Activated CD4-positive, alpha-beta memory T cell treated with anti-CD3 and anti-CD28 coated beads, Interleukin-2, amount 10 ng/mL, durations not matched to agents 7 days and 5 days (primary cell): ENCODE results near the gene RAPGEF6. TPM values are rescaled to one million over a fixed set of nuclear protein-coding genes. Genes with fewer than 3 reads are reported as not detected.

ENCODE experiments used
- CTCF ChIA-PET: fragments of 350-600 bp; sonication (Branson Sonifier 250); formaldehyde crosslinking; loops from one replicate; lab custom pipeline; 2021; ENCODE audit warnings: antibody characterized with exemption, inconsistent platforms; lab: Charles Lee
- POLR2A ChIA-PET: fragments of 350-600 bp; sonication (Branson Sonifier 250); formaldehyde crosslinking; loops from one replicate; lab custom pipeline; 2021; ENCODE audit warnings: antibody characterized with exemption; lab: Charles Lee
- DNase-seq: peaks from one replicate; pipeline ENCODE4 v3.0.0-alpha.2; 2020
- H3K27ac Mint-ChIP-seq: one replicate; pipeline ENCODE4 v1.8.0; 2021; ENCODE audit warnings: mild to moderate bottlenecking, mixed read lengths
- H3K27me3 Mint-ChIP-seq: one replicate; pipeline ENCODE4 v1.8.0; 2021; ENCODE audit warnings: mixed read lengths
- H3K36me3 Mint-ChIP-seq: one replicate; pipeline ENCODE4 v1.8.0; 2021; ENCODE audit warnings: low read depth, mixed read lengths
- H3K4me1 Mint-ChIP-seq: one replicate; pipeline ENCODE4 v1.8.0; 2021; ENCODE audit warnings: mixed read lengths
- H3K4me3 Mint-ChIP-seq: one replicate; pipeline ENCODE4 v1.8.0; 2021; ENCODE audit warnings: mild to moderate bottlenecking, mixed read lengths
- H3K9me3 Mint-ChIP-seq: one replicate; pipeline ENCODE4 v1.8.0; 2021; ENCODE audit warnings: mixed read lengths
- total RNA-seq, 2 experiments: library from RNA; stranded (reverse); gene quantifications; one replicate each; pipeline ENCODE4 v1.2.3, GENCODE V29; 2021

RAPGEF6 gene
- total RNA-seq, 2 experiments from 2014 or later: 40.7 to 44.5 TPM

- H3K4me1 Mint-ChIP-seq: peaks cover 18% of the 10 kb centered on the region
- no peak for DNase-seq
- H3K27ac Mint-ChIP-seq: no peak overlapping the region
- CTCF ChIA-PET: interaction anchor here (1.7 kb wide), 1 partner anchor 7 kb away, joined by 3 read pairs; no protein-coding TSS in a partner anchor
- H3K27me3 Mint-ChIP-seq: no peaks in the 10 kb centered on the region
- POLR2A ChIA-PET: no interaction called here
- H3K36me3 Mint-ChIP-seq: peaks cover 81% of the 10 kb centered on the region
- no peak overlapping the region for H3K4me3 Mint-ChIP-seq
- H3K9me3 Mint-ChIP-seq: no peaks in the 10 kb centered on the region
Observed at GRCh38 chr5:131462454-131462853, 172.6 kb downstream of the RAPGEF6 start.

GRCh38 chr5:131461742-131462141, 173.3 kb downstream of the RAPGEF6 start:
- Mint-ChIP-seq H3K9me3 (no peaks in the 10 kb centered on the region), H3K27ac (no peak overlapping the region), H3K4me3 (no peak overlapping the region), H3K4me1 (peaks cover 16% of the 10 kb centered on the region), H3K36me3 (peaks cover 79% of the 10 kb centered on the region), H3K27me3 (no peaks in the 10 kb centered on the region)
- DNase-seq: no peak
- ChIA-PET POLR2A (no interaction called here), CTCF (no interaction called here)

GRCh38 chr5:131460867-131461572, 174.0 kb downstream of the RAPGEF6 start:
- peaks cover 9% of the 10 kb centered on the region for H3K4me1 Mint-ChIP-seq
- ChIA-PET POLR2A (no interaction called here), CTCF (interaction anchor here (0.5 kb wide), 1 partner anchor 39 kb away, joined by 4 read pairs; no protein-coding TSS in a partner anchor)
- no peak overlapping the region for H3K4me3 Mint-ChIP-seq
- no peaks in the 10 kb centered on the region for H3K27me3 Mint-ChIP-seq
- H3K9me3 Mint-ChIP-seq: no peaks in the 10 kb centered on the region
- no peak overlapping the region for H3K27ac Mint-ChIP-seq
- no peak for DNase-seq
- H3K36me3 Mint-ChIP-seq: peaks cover 76% of the 10 kb centered on the region

- Mint-ChIP-seq H3K27me3 (no peaks in the 10 kb centered on the region), H3K9me3 (no peaks in the 10 kb centered on the region), H3K4me1 (peaks cover 6% of the 10 kb centered on the region), H3K36me3 (peaks cover 74% of the 10 kb centered on the region), H3K27ac (no peak overlapping the region), H3K4me3 (no peak overlapping the region)
- ChIA-PET CTCF (interaction anchor here (0.6 kb wide), 1 partner anchor 292 kb away, joined by 4 read pairs; no protein-coding TSS in a partner anchor), POLR2A (no interaction called here)
- no peak for DNase-seq
Observed at GRCh38 chr5:131460133-131460532, 174.9 kb downstream of the RAPGEF6 start.

DNA sequence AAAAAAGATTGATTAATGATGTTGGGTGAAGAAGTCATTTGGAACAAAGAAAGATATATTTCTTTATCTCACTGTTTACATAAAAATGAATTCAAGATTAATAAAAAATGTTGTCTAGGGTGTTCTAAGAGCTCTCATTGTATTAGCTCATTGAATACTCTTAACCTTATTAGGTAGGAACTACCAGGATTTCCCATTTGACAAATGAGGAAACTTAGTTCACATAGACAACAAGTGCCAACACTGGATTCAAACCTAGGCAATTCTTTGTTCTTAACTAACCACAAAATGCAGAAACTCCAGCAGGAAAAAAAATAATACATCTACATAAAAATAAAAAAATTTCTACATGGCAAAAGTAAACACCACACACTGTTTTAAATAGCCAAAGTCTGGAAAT, 175.8 kb downstream of the RAPGEF6 start:
- no peaks in the 10 kb centered on the region for H3K9me3 Mint-ChIP-seq
- H3K4me1 Mint-ChIP-seq: peaks cover 10% of the 10 kb centered on the region
- CTCF ChIA-PET: no interaction called here
- POLR2A ChIA-PET: no interaction called here
- no peak overlapping the region for H3K27ac Mint-ChIP-seq
- H3K4me3 Mint-ChIP-seq: no peak overlapping the region
- H3K27me3 Mint-ChIP-seq: no peaks in the 10 kb centered on the region
- no peak for DNase-seq
- H3K36me3 Mint-ChIP-seq: peaks cover 77% of the 10 kb centered on the region

DNA sequence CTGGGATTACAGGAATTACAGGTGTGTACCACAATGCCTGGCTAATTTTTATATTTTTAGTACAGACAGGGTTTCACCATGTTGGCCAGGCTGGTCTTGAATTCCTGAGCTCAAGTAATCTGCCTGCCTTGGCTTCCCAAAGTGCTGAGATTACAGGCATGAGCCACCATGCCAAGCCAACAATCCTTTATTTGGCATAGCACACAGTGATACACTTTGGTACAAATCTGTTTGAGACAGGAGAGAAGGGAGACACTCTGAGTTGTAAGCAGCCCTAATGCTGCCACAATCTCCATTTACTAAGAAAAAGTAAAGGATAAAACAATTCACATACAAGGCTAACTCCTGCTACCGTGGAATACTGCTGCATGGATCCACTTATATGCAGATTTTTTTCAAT, 177.8 kb downstream of the RAPGEF6 start:
- peaks cover 76% of the 10 kb centered on the region for H3K36me3 Mint-ChIP-seq
- H3K27me3 Mint-ChIP-seq: no peaks in the 10 kb centered on the region
- no peak overlapping the region for H3K4me3 Mint-ChIP-seq
- H3K9me3 Mint-ChIP-seq: no peaks in the 10 kb centered on the region
- no peak overlapping the region for H3K27ac Mint-ChIP-seq
- peaks cover 12% of the 10 kb centered on the region for H3K4me1 Mint-ChIP-seq
- POLR2A ChIA-PET: no interaction called here
- DNase-seq: no peak
- CTCF ChIA-PET: no interaction called here

GRCh38 chr5:131450941-131451340, 184.1 kb downstream of the RAPGEF6 start:
- ChIA-PET CTCF (no interaction called here), POLR2A (no interaction called here)
- DNase-seq: no peak
- H3K36me3 Mint-ChIP-seq: peaks cover 62% of the 10 kb centered on the region
- no peak overlapping the region for H3K27ac Mint-ChIP-seq
- H3K4me1 Mint-ChIP-seq: peaks cover 14% of the 10 kb centered on the region
- no peak overlapping the region for H3K4me3 Mint-ChIP-seq
- H3K27me3 Mint-ChIP-seq: no peaks in the 10 kb centered on the region
- H3K9me3 Mint-ChIP-seq: no peaks in the 10 kb centered on the region

GRCh38 chr5:131441184-131441583, 193.8 kb downstream of the RAPGEF6 start:
- Mint-ChIP-seq H3K4me3 (no peak overlapping the region), H3K36me3 (peaks cover 62% of the 10 kb centered on the region), H3K9me3 (no peaks in the 10 kb centered on the region), H3K27ac (no peak overlapping the region), H3K27me3 (no peaks in the 10 kb centered on the region), H3K4me1 (peaks cover 5% of the 10 kb centered on the region)
- POLR2A ChIA-PET: no interaction called here
- no peak for DNase-seq
- CTCF ChIA-PET: interaction anchor here (0.5 to 1.2 kb wide), 4 partner anchors 18 to 442 kb away, joined by 3 read pairs; no protein-coding TSS in a partner anchor

DNA sequence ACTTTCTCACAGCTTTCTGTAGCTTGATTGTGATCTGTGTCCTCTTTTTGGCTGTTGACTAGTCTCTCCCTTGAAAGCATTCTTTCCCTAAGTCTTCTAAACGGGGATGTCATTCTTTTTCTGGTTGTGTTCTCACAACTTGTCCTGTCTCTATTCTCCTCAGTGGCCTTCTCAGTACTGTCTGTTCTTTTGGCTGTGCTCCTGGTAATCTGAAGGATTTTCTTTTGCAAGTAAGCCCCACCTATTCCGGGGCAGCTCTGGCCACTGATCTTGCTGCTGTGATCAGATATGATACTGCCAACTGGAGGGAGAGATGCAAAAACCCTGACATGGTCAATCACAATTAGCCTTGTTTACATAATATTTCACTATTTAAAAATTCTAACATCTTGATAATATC, 198.9 kb downstream of the RAPGEF6 start:
- Mint-ChIP-seq H3K4me3 (no peak overlapping the region), H3K27ac (no peak overlapping the region), H3K9me3 (no peaks in the 10 kb centered on the region), H3K4me1 (no peaks in the 10 kb centered on the region), H3K27me3 (no peaks in the 10 kb centered on the region), H3K36me3 (peaks cover 67% of the 10 kb centered on the region)
- ChIA-PET CTCF (interaction anchor here (1.3 to 1.8 kb wide), 3 partner anchors 13 to 572 kb away, joined by 3 to 4 read pairs (median 4); no protein-coding TSS in a partner anchor), POLR2A (no interaction called here)
- no peak for DNase-seq

DNA sequence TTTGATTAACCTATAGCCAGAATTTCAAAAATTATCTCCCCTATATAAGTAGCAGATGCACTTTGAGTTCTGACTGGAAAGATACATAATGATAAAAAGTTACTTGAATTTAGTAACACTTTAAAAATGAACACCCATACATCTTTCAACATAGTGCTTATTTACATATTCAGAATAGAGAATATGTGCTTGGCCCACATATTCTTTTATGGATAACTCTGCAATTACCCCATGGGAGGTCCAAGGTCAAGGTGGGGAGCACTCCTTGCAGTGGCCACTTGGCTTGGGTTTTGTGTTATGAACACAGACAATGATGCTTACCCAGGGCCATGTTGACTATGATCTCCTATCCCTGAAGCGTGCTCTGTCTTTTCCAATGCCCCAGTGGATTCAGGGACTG, 201.9 kb downstream of the RAPGEF6 start:
- Mint-ChIP-seq H3K9me3 (no peaks in the 10 kb centered on the region), H3K4me3 (no peak overlapping the region), H3K27me3 (no peaks in the 10 kb centered on the region), H3K36me3 (peaks cover 74% of the 10 kb centered on the region), H3K4me1 (peaks cover 2% of the 10 kb centered on the region), H3K27ac (no peak overlapping the region)
- CTCF ChIA-PET: interaction anchor here (0.6 kb wide), 1 partner anchor 629 kb away, joined by 3 read pairs; no protein-coding TSS in a partner anchor
- POLR2A ChIA-PET: no interaction called here
- no peak for DNase-seq

DNA sequence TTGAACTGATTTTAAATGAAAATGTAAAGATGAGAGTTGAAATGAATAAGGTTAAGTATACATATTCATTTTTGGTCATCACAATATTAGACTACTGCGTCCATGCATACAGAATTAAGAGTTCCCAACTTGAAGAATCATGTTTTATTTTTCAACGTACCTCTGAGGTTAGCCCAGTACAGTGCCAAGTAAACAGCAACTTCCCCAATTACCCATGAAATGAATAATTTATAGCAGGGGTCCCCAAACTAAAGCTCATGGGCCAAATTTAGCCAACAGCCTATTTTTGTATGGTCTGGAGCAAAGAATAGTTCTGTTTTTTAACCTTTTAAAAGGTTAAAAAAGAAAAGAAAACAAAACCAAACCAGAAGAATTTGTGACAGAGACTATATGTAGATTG, 203.2 kb downstream of the RAPGEF6 start:
- no peak for DNase-seq
- no peak overlapping the region for H3K4me3 Mint-ChIP-seq
- H3K9me3 Mint-ChIP-seq: no peaks in the 10 kb centered on the region
- H3K4me1 Mint-ChIP-seq: peaks cover 2% of the 10 kb centered on the region
- CTCF ChIA-PET: no interaction called here
- H3K27me3 Mint-ChIP-seq: no peaks in the 10 kb centered on the region
- POLR2A ChIA-PET: no interaction called here
- H3K27ac Mint-ChIP-seq: no peak overlapping the region
- peaks cover 70% of the 10 kb centered on the region for H3K36me3 Mint-ChIP-seq

GRCh38 chr5:131430794-131431193, 204.2 kb downstream of the RAPGEF6 start:
- POLR2A ChIA-PET: no interaction called here

GRCh38 chr5:131426011-131426410, 209.0 kb downstream of the RAPGEF6 start:
- ChIA-PET CTCF (interaction anchor here (1.3 kb wide), 1 partner anchor 582 kb away, joined by 3 read pairs; no protein-coding TSS in a partner anchor), POLR2A (no interaction called here)
- no peak overlapping the region for H3K27ac Mint-ChIP-seq
- H3K27me3 Mint-ChIP-seq: no peaks in the 10 kb centered on the region
- H3K36me3 Mint-ChIP-seq: peaks cover 56% of the 10 kb centered on the region
- H3K9me3 Mint-ChIP-seq: no peaks in the 10 kb centered on the region
- DNase-seq: no peak
- no peak overlapping the region for H3K4me3 Mint-ChIP-seq
- peaks cover 7% of the 10 kb centered on the region for H3K4me1 Mint-ChIP-seq

More at GRCh38 chr5:131430794-131431193, 204.2 kb downstream of the RAPGEF6 start:
- H3K27me3 Mint-ChIP-seq: no peaks in the 10 kb centered on the region
- no peak overlapping the region for H3K27ac Mint-ChIP-seq
- peaks cover 5% of the 10 kb centered on the region for H3K4me1 Mint-ChIP-seq
- no peak overlapping the region for H3K4me3 Mint-ChIP-seq
- H3K36me3 Mint-ChIP-seq: peaks cover 72% of the 10 kb centered on the region
- CTCF ChIA-PET: no interaction called here
- DNase-seq: no peak
- no peaks in the 10 kb centered on the region for H3K9me3 Mint-ChIP-seq
